Duodenal mucosa (tissue), 2 donors: ENCODE results near the gene CDK17.
A peak's percentile ranks its signal among the peaks of the same experiment; 100 is the strongest.

Experiments
- H3K27ac ChIP-seq: one replicate; pipeline ENCODE4 v1.7.0; 2013; ENCODE audit warnings: low read depth, low read length
- H3K27me3 ChIP-seq, 2 donors: one replicate each; pipeline ENCODE4 v1.7.0; 2013; ENCODE audit warnings: low read length in 2 of 2, control low read depth in 1 of 2; ENCODE audit not compliant: insufficient read depth in 2 of 2, control insufficient read depth in 1 of 2
- H3K36me3 ChIP-seq, 2 donors: one replicate each; pipeline ENCODE4 v1.7.0; 2013; ENCODE audit warnings: low read length in 2 of 2, control low read depth in 1 of 2; ENCODE audit not compliant: insufficient read depth in 2 of 2, control insufficient read depth in 1 of 2
- H3K4me1 ChIP-seq, 2 donors: one replicate each; pipeline ENCODE4 v1.7.0; 2013; ENCODE audit warnings: low read length in 2 of 2, control low read depth in 1 of 2; ENCODE audit not compliant: insufficient read depth in 2 of 2, control insufficient read depth in 1 of 2
- H3K4me3 ChIP-seq, 2 donors: one replicate each; pipeline ENCODE4 v1.7.0; 2013; ENCODE audit warnings: low read length in 2 of 2, low read depth in 1 of 2
- H3K9ac ChIP-seq, 2 donors: one replicate each; pipeline ENCODE4 v1.7.0; 2013; ENCODE audit warnings: low read length in 2 of 2, low read depth in 1 of 2
- H3K9me3 ChIP-seq, 2 donors: one replicate each; pipeline ENCODE4 v1.7.0; 2013; ENCODE audit warnings: low read length in 2 of 2, control low read depth in 1 of 2; ENCODE audit not compliant: control insufficient read depth in 1 of 2

Gene CDK17

GRCh38 chr12:96248136-96248931, 151.9 kb downstream of the CDK17 start:
- no peak overlapping the region for H3K27ac ChIP-seq
- peaks cover 4 to 41% of the 10 kb centered on the region in 2 donors for H3K36me3 ChIP-seq
- H3K9me3 ChIP-seq, result no peaks in the 10 kb centered on the region
- H3K4me3 ChIP-seq, result no peak overlapping the region
- H3K27me3 ChIP-seq, result no peaks in the 10 kb centered on the region
- peaks cover 0 to 6% of the 10 kb centered on the region in 2 donors for H3K4me1 ChIP-seq
- no peak overlapping the region for H3K9ac ChIP-seq

- H3K9ac ChIP-seq, result no peak overlapping the region
- H3K27me3 ChIP-seq, result no peaks in the 10 kb centered on the region
- no peak overlapping the region for H3K4me3 ChIP-seq
- H3K4me1 ChIP-seq, result peaks cover 3 to 11% of the 10 kb centered on the region in 2 donors
- H3K36me3 ChIP-seq, result peaks cover 4 to 41% of the 10 kb centered on the region in 2 donors
- H3K9me3 ChIP-seq, result no peaks in the 10 kb centered on the region
- no peak overlapping the region for H3K27ac ChIP-seq
These were observed 152.7 kb downstream of the CDK17 start for GRCh38 chr12:96247563-96247962.

- Histone ChIP-seq H3K27me3 (no peaks in the 10 kb centered on the region), H3K9ac (no peak overlapping the region), H3K4me3 (no peak overlapping the region), H3K27ac (no peak overlapping the region), H3K4me1 (peaks cover 8 to 17% of the 10 kb centered on the region in 2 donors), H3K9me3 (no peaks in the 10 kb centered on the region), H3K36me3 (peaks cover 4 to 41% of the 10 kb centered on the region in 2 donors)
These were observed 153.2 kb downstream of the CDK17 start for GRCh38 chr12:96246926-96247505.

GRCh38 chr12:96244826-96245225, 155.4 kb downstream of the CDK17 start:
- no peak overlapping the region for H3K27ac ChIP-seq
- no peaks in the 10 kb centered on the region for H3K9me3 ChIP-seq
- H3K9ac ChIP-seq, result no peak overlapping the region
- H3K4me3 ChIP-seq, result no peak overlapping the region
- H3K4me1 ChIP-seq, result peaks cover 11 to 23% of the 10 kb centered on the region in 2 donors
- H3K36me3 ChIP-seq, result peaks cover 4 to 32% of the 10 kb centered on the region in 2 donors
- H3K27me3 ChIP-seq, result no peaks in the 10 kb centered on the region

GRCh38 chr12:96242597-96242996, 157.6 kb downstream of the CDK17 start:
- H3K4me3 ChIP-seq, result no peak overlapping the region
- peaks cover 18 to 37% of the 10 kb centered on the region in 2 donors for H3K4me1 ChIP-seq
- no peak overlapping the region for H3K9ac ChIP-seq
- H3K27me3 ChIP-seq, result no peaks in the 10 kb centered on the region
- H3K36me3 ChIP-seq, result peaks cover 0 to 12% of the 10 kb centered on the region in 2 donors
- H3K27ac ChIP-seq, result peak overlapping the region; percentile 17
- no peaks in the 10 kb centered on the region for H3K9me3 ChIP-seq

GRCh38 chr12:96241846-96242256, 158.4 kb downstream of the CDK17 start:
- H3K27ac ChIP-seq, result peak overlapping the region; percentile 35
- H3K4me1 ChIP-seq, result peaks cover 26 to 45% of the 10 kb centered on the region in 2 donors
- no peaks in the 10 kb centered on the region for H3K9me3 ChIP-seq
- peaks cover 0 to 5% of the 10 kb centered on the region in 2 donors for H3K36me3 ChIP-seq
- no peaks in the 10 kb centered on the region for H3K27me3 ChIP-seq
- peak overlapping the region in 1 of 2 donors; percentile 17 for H3K9ac ChIP-seq
- no peak overlapping the region for H3K4me3 ChIP-seq

- H3K4me1 ChIP-seq, result peaks cover 27 to 49% of the 10 kb centered on the region in 2 donors
- peaks cover 0 to under 1% of the 10 kb centered on the region in 2 donors for H3K36me3 ChIP-seq
- peak overlapping the region; percentile 35 for H3K27ac ChIP-seq
- no peak overlapping the region for H3K4me3 ChIP-seq
- H3K9ac ChIP-seq, result peak overlapping the region in 1 of 2 donors; percentile 17
- H3K9me3 ChIP-seq, result no peaks in the 10 kb centered on the region
- no peaks in the 10 kb centered on the region for H3K27me3 ChIP-seq
These were observed 158.8 kb downstream of the CDK17 start for GRCh38 chr12:96241431-96241830.

- Histone ChIP-seq H3K27ac (no peak overlapping the region), H3K27me3 (no peaks in the 10 kb centered on the region), H3K4me3 (no peak overlapping the region), H3K4me1 (peaks cover 27 to 56% of the 10 kb centered on the region in 2 donors), H3K9ac (no peak overlapping the region), H3K9me3 (no peaks in the 10 kb centered on the region), H3K36me3 (no peaks in the 10 kb centered on the region)
These were observed 159.6 kb downstream of the CDK17 start for GRCh38 chr12:96240656-96241055.

GRCh38 chr12:96239711-96240635, 160.3 kb downstream of the CDK17 start:
- H3K4me3 ChIP-seq, result no peak overlapping the region
- no peak overlapping the region for H3K27ac ChIP-seq
- H3K9ac ChIP-seq, result no peak overlapping the region
- H3K4me1 ChIP-seq, result peaks cover 27 to 56% of the 10 kb centered on the region in 2 donors
- no peaks in the 10 kb centered on the region for H3K36me3 ChIP-seq
- no peaks in the 10 kb centered on the region for H3K27me3 ChIP-seq
- no peaks in the 10 kb centered on the region for H3K9me3 ChIP-seq
